ENCODE measurements around the gene SOHLH1.

The SOHLH1 gene

GRCh38 chr9:135661816-135662560 is 37.3 kb downstream of the SOHLH1 start:
- DNase-seq (ENCODE audit: low read depth), result no peak

GRCh38 chr9:135660407-135660806 is 38.9 kb downstream of the SOHLH1 start:
- no peak for DNase-seq (ENCODE audit: low read depth)

- DNase-seq (ENCODE audit: low read depth), result no peak
These were observed 40.0 kb downstream of the SOHLH1 start for GRCh38 chr9:135659252-135659651.

- no peak for DNase-seq (ENCODE audit: low read depth)
These were observed 41.9 kb downstream of the SOHLH1 start for GRCh38 chr9:135657416-135657815.

GRCh38 chr9:135655317-135655716 is 44.0 kb downstream of the SOHLH1 start:
- DNase-seq (ENCODE audit: low read depth), result no peak

GRCh38 chr9:135650408-135650807 is 48.9 kb downstream of the SOHLH1 start:
- no peak for DNase-seq (ENCODE audit: low read depth)

- DNase-seq (ENCODE audit: low read depth), result no peak
These were observed 49.8 kb downstream of the SOHLH1 start for GRCh38 chr9:135649508-135649907.

- DNase-seq (ENCODE audit: low read depth), result no peak
These were observed 50.5 kb downstream of the SOHLH1 start for GRCh38 chr9:135648494-135649410.

GRCh38 chr9:135647884-135648283 is 51.4 kb downstream of the SOHLH1 start:
- no peak for DNase-seq (ENCODE audit: low read depth)

- DNase-seq (ENCODE audit: low read depth), result no peak
These were observed 54.6 kb downstream of the SOHLH1 start for GRCh38 chr9:135644631-135645218.

Data from stimulated activated CD8-positive, alpha-beta memory T cell treated with anti-CD3 and anti-CD28 coated beads, Interleukin-12 subunit alpha, Interleukin-12 subunit beta, amount 100 ng/mL, for 1 hour (primary cell).